ENCODE data around the gene AVEN. TPM values are rescaled to one million over a fixed set of nuclear protein-coding genes. Genes with fewer than 3 reads are reported as not detected.
"Not testable (repeated sequence)": the region's sequence is repeated elsewhere in the genome, so short reads cannot be mapped to it uniquely, and the experiment has no call there.

The AVEN gene
- total RNA-seq, 1 donor from 2014 or later: 12.0 TPM

DNA sequence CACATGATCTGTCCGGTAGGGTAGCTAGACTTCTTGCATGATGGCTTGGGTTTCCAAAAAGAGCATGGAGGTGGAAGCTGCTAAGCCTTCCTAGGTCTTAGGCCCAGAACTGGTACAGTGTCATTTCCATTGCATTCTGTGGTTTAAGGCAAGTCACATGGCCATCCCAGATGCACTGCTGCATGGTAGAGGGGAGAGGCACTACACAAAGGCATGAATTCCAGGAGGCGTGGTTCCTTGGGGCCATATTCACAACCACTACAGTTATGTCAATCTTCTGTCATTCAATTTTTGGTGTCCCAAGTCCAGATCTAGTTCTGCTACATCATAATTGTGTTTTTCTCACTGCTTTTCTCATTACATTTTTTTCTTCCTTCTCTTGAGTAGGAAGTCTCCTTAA lies 192.9 kb downstream of the AVEN start:
- DNase-seq: no peak

DNA sequence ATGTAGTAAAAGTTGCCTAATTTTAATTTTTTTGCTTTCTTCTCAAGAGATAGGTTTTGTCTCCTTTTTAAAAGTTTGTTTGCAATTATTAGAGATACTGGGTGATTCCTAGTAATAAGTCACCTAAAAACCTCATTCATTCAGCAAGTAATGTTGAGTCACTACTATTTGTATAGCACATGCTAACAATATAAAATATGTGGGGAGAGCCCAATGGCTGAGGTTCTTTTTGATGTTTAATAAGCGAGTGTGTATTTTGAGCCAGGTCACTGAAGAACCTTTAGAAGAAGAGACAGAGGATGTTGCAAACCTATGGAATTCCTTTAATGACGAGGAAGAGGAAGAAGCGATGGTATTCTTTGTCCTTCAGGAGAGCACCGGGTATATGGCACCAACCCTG lies 194.4 kb downstream of the AVEN start:
- DNase-seq: no peak

GRCh38 chr15:33844186-33844585 lies 194.8 kb downstream of the AVEN start:
- no peak for DNase-seq

DNA sequence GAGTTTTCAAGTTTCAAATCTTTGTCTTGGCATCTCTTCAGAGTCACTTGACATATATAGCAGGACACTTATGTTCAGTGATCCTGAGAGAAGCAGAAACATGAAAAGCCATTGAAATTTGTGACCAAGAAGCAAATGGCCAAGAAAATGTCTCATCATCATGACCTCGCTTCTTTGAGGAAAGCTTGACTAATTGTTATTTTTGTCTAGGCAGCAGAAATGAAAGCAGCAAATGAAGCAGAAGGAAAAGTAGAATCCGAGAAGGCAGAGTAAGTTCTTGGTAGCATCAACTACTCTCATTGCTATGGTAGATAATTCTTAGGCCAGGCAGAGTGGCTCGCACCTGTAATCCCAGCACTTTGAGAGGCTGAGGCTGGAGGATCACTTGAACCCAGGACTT lies 198.4 kb downstream of the AVEN start:
- DNase-seq: no peak

GRCh38 chr15:33839540-33839939 lies 199.5 kb downstream of the AVEN start:
- DNase-seq: no peak

DNA sequence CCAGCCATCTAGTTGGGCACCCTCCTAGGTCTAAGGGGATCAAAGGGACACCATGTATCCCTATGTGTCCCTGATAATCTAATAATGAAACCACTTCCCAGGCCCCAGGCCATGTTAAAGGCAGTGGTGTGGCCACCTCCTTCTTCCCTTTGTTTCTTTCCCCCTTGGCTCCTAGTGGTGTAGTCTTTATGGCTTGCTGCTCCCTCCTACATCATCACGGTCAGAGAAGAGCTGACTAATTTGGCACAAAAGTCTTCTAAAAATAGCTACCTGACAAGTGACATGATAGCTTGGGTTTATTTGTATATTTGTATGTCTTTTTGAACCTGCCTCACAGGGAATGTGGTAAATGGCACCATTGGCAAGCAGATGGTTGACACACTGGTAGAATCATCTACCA lies 201.7 kb downstream of the AVEN start:
- no peak for DNase-seq

DNA sequence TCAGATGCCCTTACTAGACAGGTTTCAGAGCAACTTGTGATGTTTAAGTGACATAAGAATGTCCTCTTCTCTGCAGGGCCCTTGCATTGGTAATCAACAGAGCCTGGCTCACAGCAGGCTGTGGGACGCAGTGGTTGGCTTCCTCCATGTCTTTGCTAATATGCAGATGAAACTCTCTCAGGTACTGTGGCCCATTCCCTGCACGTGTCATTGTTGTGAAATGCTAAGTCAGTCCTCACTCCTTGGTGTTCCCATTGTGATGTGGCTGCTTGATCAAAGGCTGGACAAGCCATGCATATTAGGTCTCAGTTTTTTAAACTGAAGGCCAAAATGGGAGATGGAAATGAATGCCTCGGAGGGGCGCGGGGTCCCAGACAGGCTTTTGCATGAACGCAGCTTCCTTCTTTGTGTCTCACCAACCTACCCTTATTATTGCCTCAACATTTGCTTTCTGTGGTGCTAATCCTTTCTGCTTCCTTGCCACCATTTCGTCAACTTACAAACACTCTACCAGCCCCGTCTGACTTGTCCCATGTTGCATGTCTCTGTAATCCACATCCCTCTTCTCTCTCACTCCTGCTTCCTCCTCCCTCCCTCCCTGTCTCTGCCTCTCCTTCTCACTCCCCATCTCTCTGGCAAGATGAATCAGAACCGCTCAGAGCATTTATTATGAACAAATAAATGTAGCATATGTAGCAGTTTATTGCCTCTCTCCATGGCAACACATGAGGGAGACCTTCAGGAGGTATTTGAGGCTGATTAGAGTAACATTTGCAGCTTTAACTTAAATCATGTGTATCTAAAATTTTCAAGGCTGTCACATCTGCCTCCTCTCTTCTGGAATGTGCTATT lies 203.9 kb downstream of the AVEN start:
- DNase-seq: no peak

DNA sequence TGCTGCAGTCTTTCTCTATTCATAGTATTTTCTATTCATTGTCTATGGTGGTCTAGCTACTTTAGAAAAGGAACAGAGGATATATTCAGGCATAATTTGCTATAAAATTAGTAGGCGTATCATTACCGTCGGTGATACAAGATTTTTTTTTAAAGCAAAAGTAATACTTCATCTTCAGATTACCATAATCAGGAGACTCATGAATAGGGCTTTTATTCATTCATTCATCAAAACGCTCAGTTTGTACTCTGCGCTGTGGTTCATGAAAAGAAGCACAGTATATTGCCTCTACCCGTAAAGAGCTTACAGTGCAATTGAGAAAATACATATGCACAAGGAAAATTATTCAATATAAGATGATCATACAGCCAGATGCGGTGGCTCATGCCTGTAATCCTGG lies 207.4 kb downstream of the AVEN start:
- no peak for DNase-seq

- no peak for DNase-seq
These were observed 208.7 kb downstream of the AVEN start for GRCh38 chr15:33830351-33830750.

DNA sequence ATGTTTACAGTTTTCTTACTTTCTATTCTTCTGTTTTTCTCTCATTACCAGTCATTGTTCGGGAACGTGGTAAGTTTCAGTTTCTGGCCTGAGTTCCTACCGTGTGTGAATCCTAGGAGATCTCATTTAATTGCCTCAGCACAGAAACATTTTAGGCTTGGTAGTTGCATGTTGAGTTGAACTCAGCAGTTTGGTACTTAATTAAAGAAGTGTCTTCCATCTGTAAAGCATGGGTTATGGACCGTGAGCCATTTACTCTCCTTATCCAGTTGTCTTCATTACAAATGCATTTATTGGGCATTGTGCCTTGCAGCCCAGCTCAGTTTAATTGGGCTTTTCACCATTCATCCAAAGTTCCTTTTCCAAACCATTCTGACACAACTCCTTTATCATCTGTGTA lies 212.8 kb downstream of the AVEN start:
- no peak for DNase-seq

GRCh38 chr15:33825453-33825852 lies 213.6 kb downstream of the AVEN start:
- no peak for DNase-seq

DNA sequence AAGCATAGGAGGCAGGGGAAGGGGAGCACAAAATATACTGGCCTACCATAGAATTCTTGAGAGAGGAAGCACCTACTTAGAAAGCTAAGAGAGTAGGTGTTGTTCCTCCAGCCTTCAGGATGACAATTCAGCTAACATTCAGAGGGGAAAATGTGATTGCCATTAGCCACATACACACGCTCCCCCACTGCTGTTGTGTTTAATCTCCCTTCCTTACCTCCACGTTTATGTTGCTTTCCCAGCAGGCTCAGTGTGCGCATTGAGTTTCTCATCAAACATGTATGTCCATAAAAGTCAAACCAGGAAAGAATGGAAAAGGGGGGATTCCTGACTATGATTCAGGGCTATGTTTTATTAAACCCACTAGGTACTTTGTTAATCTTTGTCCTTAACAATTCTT lies 215.9 kb downstream of the AVEN start:
- no peak for DNase-seq

- peak; percentile 47 for DNase-seq
These were observed 216.5 kb downstream of the AVEN start for GRCh38 chr15:33822479-33822878.

DNA sequence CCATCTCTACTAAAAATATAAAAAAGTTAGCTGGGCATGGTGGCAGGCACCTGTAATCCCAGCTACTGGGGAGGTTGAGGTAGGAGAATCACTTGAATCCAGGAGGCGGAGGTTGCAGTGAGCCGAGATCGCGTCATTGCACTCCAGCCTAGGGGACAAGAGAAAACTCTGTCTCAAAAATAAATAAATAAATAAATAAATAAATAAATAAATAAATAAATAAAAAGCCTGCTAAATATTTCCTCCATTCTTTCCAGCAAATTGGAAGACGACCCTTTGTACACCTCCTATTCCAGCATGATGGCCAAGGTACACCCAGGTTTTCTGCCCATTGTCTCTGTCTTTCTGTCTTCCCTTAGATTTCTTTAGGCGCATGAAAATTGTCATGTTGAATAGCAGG lies 219.5 kb downstream of the AVEN start:
- not testable (repeated sequence) for DNase-seq

Other genes with a start within 250 kb of the AVEN start
- not detected for gene CHRM5, start 70.7 kb downstream of the AVEN start, total RNA-seq
- 24.8 TPM for gene EMC7, start 62.7 kb upstream of the AVEN start, total RNA-seq
- 1.3 TPM for gene PGBD4, start 62.9 kb upstream of the AVEN start, total RNA-seq
- 102 TPM for gene KATNBL1, start 170.9 kb upstream of the AVEN start, total RNA-seq
- gene EMC4, start 185.8 kb upstream of the AVEN start, total RNA-seq: 83.1 TPM